ENCODE results near the gene ZNF69.
A peak's percentile ranks its signal among the peaks of the same experiment; 100 is the strongest.
"Not testable (repeated sequence)": the region's sequence is repeated elsewhere in the genome, so short reads cannot be mapped to it uniquely, and the experiment has no call there.

Gene ZNF69

GRCh38 chr19:11894851-11895250 lies 7.3 kb downstream of the ZNF69 start:
- DNase-seq (ENCODE audit: low read depth): no peak

GRCh38 chr19:11902228-11902627 lies 14.6 kb downstream of the ZNF69 start:
- no peak for DNase-seq (ENCODE audit: low read depth)

GRCh38 chr19:11905928-11906327 lies 18.3 kb downstream of the ZNF69 start:
- no peak for DNase-seq (ENCODE audit: low read depth)

DNA sequence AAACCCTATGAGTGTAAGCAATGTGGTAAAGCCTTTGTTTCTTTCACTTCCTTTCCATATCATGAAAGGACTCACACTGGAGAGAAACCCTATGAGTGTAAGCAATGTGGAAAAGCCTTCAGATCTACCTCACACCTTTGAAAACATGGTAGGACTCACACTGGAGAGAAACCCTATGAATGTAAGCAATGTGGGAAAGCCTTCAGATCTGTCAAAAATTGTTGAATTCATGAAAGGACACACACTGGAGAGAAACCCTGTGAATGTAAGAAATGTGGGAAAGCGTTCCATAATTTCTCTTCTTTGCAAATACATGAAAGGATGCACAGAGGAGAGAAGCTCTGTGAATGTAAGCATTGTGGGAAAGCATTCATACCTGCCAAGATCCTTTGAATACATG lies 24.4 kb downstream of the ZNF69 start:
- DNase-seq (ENCODE audit: low read depth): not testable (repeated sequence)

DNA sequence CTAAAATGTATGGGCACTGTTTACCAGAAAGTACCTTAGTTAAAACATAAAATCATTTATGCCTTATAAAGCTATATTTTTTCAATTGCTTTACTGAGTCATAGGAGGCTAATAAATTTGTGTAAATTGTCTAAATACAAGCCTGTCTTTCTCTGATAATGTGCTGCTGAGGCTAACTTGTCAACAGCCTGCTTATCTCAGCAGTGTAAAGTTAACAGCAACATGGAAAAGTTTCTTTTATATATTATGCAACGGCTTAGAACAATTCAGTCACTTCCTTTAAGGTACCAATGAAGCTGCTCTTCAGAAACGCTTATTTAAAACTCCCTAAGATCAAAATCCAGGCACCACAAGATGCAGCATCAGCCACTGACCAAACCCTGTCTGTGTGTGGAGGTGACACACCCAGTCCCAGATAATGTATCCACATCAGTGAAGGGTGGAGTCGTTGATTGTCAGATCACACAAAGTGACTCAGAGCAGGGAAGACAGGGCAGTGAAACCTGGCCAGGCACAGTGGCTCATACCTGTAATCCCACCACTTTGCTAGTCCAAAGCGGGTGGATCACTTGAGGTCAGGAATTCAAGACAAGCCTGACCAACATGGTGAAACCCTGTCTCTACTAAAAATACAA lies 27.0 kb downstream of the ZNF69 start:
- DNase-seq (ENCODE audit: low read depth): not testable (repeated sequence)

GRCh38 chr19:11921852-11922495 lies 34.4 kb downstream of the ZNF69 start:
- no peak for DNase-seq (ENCODE audit: low read depth)

DNA sequence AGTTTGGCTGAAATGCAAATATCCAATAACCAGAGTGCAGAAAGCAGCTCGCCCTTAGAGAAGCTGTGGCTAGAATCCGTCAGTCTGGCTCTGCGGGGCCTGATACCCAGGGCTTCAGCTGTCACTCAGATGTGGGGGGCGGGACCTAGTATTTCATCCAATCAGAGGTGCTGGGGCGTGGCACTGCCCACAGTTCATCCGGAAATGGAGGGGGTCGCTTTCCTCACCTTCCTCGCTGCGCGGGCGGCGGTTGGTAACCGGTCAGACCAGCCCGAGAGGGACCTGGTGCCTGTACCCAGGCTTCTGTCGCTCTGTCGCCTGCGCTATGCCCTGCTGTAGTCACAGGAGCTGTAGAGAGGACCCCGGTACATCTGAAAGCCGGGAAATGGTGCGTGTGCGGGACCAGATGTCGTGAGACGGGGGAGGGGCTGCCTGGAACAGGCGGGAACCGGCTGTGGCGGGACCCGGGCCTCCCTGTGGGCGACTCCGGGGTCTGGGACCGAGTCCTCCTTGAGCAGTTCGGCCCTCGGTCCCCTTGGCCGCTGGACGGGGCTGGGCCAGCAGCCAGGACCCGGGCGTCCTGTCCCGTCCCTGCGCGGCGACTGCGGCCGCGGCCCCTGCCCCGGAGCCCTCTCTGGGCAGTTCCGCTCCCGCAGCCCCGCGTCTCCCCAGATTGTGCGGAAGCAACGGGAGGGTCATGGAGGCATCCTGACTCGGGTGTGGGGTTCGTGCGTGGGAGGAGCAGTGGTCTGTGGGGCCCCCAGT lies 37.5 kb downstream of the ZNF69 start, which contains the start of gene ZNF700:
ZNF700 (plus strand) TSS at position 222 of the 765 bp plus-strand sequence; CDS start at position 326, 104 bp downstream.
- peak; percentile 87 for DNase-seq (ENCODE audit: low read depth)

- DNase-seq (ENCODE audit: low read depth): not testable (repeated sequence)
Measured at GRCh38 chr19:11925651-11926187, 38.1 kb downstream of the ZNF69 start.

GRCh38 chr19:11927227-11927626 lies 39.6 kb downstream of the ZNF69 start:
- no peak for DNase-seq (ENCODE audit: low read depth)

- DNase-seq (ENCODE audit: low read depth): no peak
Measured at GRCh38 chr19:11931051-11931450, 43.5 kb downstream of the ZNF69 start.

DNA sequence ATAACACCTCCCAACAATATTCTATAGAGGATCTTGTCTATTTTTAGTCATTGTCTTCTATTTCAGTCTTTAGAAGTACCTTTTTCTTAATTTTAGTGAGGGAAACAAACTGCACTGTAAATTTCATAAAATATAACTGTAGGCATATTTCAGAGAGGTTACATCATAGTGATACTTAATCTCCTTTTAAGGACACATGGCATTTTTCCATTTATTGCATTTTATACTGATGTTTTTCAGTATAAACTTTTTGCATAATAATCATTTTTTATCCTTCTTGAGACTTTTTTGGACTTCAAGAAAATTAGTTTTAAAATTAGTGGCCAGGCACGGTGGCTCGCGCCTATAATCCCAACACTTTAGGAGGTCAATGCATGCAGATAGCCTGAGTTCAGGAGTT lies 43.9 kb downstream of the ZNF69 start:
- DNase-seq (ENCODE audit: low read depth): no peak

- DNase-seq (ENCODE audit: low read depth): not testable (repeated sequence)
Measured at GRCh38 chr19:11935829-11936228, 48.2 kb downstream of the ZNF69 start.

- not testable (repeated sequence) for DNase-seq (ENCODE audit: low read depth)
Measured at GRCh38 chr19:11938383-11938782, 50.8 kb downstream of the ZNF69 start.

DNA sequence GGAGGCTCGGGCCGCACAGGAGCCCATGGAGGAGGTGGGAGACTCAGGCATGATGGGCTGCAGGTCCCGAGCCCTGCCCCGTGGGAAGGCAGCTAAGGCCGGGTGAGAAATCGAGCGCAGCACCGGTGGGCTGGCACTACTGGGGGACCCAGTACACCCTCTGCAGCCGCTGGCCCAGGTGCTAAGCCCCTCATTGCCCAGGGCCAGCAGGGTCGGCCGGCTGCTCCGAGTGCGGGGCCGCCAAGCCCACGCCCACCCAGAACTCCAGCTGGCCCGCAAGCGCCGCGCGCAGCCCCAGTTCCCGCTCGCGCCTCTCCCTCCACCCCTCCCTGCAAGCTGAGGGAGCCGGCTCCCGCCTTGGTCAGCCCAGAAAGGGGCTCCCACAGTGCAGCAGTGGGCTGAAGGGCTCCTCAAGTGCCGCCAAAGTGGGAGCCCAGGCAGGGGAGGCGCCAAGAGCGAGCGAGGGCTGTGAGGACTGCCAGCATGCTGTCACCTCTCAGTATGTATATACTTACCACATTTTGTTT lies 53.8 kb downstream of the ZNF69 start:
- not testable (repeated sequence) for DNase-seq (ENCODE audit: low read depth)

DNA sequence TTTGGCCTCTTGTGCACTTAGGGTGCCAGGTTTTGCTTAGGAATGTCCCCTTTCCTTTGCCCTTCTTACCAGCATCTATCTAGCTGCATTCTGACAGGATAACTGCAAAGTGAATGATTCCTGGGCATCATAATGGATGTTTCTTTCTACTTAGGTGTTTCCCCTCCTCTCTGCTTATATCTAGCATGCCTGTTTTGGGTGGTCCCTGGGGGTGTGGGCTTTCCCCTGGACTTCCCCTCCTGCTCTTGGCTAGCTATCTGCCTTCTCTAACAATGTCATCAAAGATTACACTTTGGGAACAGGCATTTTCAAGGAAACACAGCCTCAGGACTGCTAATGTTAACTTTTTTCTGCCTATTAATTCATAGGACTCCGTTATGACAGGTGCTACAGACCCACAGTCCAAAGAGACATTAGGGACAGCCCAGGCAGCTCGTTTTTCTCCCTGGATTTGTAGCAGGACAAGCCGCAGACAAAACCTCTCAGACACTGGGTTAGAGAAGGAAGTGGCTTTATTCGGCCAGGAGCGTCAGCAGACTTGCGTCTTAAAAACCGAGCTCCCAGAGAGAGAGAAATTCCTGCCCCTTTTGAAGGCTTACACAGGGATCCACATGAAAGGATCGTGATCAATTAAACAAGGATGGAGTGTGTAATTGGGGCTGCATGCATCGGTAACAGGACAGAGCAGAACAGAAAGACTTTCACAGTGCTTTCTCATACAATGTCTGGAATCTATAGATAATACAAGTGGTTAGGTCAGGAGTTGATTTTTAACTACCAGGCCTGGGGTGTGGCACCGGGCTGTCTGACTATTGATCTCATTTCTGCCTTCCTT lies 54.6 kb downstream of the ZNF69 start:
- DNase-seq (ENCODE audit: low read depth): no peak

DNA sequence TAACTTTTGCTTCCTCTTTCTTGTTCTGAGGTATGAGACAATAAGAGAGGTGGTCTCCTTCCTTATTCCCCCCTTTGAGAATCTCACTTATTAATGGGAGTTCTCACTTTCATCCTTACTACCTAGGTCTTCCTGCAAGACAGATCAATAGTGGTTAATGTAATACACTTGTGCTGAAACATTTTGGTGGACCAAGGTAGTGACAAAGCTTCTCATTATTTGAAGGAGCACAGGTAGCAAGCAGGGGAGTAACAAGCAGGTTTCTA lies 55.2 kb downstream of the ZNF69 start:
- no peak for DNase-seq (ENCODE audit: low read depth)

DNA sequence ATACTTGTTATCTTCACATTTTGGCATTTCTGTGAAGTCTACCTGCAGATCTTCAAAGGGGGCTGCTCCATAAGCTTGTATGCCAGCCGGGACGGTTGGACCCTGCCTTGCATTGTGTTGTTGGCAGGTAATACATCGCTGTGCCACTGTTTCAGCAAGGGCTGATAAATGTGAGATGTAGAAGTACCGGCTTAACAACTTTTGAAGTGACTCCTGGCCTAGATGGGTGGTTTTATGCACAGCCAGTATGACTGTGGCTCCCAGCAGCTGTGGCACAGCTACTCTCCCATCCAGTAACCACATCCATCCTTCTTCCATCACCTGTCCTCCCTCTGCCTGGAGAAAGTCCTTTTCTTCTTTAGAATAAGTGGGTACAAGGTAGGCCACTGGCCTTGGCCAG lies 57.1 kb downstream of the ZNF69 start:
- no peak for DNase-seq (ENCODE audit: low read depth)

DNA sequence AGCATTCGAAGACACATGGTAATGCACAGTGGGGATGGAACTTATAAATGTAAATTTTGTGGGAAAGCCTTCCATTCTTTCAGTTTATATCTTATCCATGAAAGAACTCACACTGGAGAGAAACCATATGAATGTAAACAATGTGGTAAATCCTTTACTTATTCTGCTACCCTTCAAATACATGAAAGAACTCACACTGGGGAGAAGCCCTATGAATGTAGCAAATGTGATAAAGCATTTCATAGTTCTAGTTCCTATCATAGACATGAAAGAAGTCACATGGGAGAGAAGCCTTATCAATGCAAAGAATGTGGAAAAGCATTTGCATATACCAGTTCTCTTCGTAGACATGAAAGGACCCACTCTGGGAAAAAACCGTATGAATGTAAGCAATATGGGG lies 61.1 kb downstream of the ZNF69 start:
- DNase-seq (ENCODE audit: low read depth): no peak

GRCh38 chr19:11949201-11949600 lies 61.6 kb downstream of the ZNF69 start:
- DNase-seq (ENCODE audit: low read depth): no peak

DNA sequence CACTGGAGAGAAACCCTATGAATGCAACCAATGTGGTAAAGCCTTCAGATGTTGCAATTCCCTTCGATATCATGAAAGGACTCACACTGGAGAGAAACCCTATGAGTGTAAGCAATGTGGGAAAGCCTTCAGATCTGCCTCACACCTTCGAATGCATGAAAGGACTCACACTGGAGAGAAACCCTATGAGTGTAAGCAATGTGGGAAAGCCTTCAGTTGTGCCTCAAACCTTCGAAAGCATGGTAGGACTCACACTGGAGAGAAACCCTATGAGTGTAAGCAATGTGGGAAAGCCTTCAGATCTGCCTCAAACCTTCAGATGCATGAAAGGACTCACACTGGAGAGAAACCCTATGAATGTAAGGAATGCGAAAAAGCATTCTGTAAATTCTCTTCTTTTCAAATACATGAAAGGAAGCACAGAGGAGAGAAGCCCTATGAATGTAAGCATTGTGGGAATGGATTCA lies 62.1 kb downstream of the ZNF69 start:
- not testable (repeated sequence) for DNase-seq (ENCODE audit: low read depth)

DNA sequence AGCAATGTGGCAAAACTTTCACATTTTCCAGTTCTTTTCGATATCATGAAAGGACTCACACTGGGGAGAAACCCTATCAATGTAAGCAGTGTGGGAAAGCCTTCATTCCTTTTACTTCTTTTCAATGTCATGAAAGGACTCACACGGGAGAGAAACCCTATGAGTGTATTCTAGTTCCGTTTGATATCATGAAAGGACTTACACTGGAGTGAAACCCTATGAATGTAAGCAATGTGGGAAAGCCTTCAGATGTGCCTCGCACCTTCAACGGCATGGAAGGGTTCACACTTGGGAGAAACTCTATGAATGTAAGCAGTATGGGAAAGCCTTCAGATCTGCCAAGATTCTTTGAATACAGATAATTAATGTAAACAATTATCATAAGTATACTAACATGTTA lies 62.7 kb downstream of the ZNF69 start:
- no peak for DNase-seq (ENCODE audit: low read depth)

Data from activated T-cell treated with anti-CD3 and anti-CD28 coated beads for 1 hour (primary cell).